B cell (primary cell): Measurements from ENCODE around the gene RIC1.

ENCODE experiments used
- EZH2 ChIP-seq: IDR thresholded peaks from 2 replicates; pipeline ENCODE4 v1.6.1; 2012; ENCODE audit warnings: borderline replicate concordance, low read depth, mild to moderate bottlenecking, moderate library complexity, low read length; ENCODE audit not compliant: insufficient read depth, poor library complexity, severe bottlenecking
- TF ChIP-seq, protein P1 (sequence below): fragments of 200-600 bp; IDR thresholded peaks from one replicate; pipeline ENCODE4 v1.8.0; 2022; ENCODE audit warnings: antibody characterized with exemption, mild to moderate bottlenecking

DNA sequence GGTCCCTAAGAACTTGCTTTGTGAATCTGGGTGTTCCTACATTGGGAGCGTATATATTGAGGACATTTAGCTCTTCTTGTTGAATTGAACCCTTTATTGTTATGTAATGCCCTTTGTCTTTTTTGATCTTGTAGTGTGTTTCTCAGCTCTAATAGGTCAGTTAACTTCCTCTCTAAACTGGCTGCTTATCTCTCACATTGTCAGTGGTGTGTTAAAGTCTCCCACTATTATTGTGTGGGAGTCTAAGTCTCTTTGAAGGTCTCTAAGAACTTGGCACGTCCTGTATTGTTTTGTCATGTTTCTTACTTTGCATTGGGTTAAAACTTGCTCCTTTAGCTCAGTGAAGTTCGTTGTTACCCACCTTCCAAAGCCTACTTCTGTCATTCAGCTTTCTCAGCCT lies 36.2 kb downstream of the RIC1 start:
- no peak for TF ChIP-seq EZH2
- TF ChIP-seq, protein P1, sequence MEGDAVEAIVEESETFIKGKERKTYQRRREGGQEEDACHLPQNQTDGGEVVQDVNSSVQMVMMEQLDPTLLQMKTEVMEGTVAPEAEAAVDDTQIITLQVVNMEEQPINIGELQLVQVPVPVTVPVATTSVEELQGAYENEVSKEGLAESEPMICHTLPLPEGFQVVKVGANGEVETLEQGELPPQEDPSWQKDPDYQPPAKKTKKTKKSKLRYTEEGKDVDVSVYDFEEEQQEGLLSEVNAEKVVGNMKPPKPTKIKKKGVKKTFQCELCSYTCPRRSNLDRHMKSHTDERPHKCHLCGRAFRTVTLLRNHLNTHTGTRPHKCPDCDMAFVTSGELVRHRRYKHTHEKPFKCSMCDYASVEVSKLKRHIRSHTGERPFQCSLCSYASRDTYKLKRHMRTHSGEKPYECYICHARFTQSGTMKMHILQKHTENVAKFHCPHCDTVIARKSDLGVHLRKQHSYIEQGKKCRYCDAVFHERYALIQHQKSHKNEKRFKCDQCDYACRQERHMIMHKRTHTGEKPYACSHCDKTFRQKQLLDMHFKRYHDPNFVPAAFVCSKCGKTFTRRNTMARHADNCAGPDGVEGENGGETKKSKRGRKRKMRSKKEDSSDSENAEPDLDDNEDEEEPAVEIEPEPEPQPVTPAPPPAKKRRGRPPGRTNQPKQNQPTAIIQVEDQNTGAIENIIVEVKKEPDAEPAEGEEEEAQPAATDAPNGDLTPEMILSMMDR: no peak
